IMR-90 (cell line): Measurements from ENCODE around the gene IL16.

Experiments used
- MAFK ChIP-seq: IDR thresholded peaks from 2 replicates; pipeline ENCODE4 v1.6.1; 2012; ENCODE audit warnings: low read depth, low read length, improper control_type of control experiment
- MXI1 ChIP-seq: IDR thresholded peaks from 2 replicates; pipeline ENCODE4 v1.6.1; 2012; ENCODE audit warnings: low read depth, mild to moderate bottlenecking, low read length, moderate library complexity, borderline replicate concordance
- RAD21 ChIP-seq: IDR thresholded peaks from 2 replicates; pipeline ENCODE4 v1.6.1; 2012; ENCODE audit warnings: low read length, improper control_type of control experiment
- TF ChIP-seq, protein P1 (sequence below): conservative IDR thresholded peaks from 2 replicates; pipeline ENCODE4 v1.5.1; 2012; ENCODE audit warnings: mild to moderate bottlenecking, low read depth, low read length, improper control_type of control experiment

DNA sequence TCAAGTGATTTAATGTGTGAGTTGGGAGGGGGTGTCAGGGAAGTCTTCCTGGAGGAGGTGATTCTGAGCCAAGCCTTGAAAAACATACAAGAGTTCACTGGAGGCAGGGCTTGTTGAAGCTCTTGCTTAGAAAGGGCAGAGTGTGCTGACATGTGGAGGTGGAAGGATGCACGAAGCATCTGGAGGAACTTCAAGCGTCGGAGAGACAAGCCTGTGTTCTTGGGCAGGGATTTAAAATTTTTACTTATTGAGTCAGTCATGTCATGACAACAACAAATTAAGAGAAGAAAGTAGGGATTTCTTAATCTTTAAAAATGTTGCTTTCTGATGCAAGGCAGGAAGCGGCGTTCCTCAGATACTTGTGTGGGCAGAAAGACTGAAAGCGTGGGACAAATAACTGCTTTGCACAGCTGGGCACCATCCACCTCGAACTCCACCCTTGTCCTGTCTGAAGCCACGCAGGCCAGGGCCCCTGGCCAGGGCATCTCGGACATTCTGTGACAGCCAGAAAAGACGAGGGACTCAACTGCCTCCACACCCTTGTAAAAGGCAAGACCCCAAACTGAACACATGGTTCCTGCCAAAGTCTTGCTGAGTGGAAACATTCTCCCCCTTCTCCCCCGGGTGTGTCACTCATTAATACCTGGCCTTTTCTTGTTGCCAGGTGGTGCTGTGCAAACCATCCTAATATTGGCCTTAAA lies 6.9 kb upstream of the IL16 start:
- TF ChIP-seq MXI1: peak; percentile 35; the same call in 1 of the 2 replicates
- TF ChIP-seq, protein P1, sequence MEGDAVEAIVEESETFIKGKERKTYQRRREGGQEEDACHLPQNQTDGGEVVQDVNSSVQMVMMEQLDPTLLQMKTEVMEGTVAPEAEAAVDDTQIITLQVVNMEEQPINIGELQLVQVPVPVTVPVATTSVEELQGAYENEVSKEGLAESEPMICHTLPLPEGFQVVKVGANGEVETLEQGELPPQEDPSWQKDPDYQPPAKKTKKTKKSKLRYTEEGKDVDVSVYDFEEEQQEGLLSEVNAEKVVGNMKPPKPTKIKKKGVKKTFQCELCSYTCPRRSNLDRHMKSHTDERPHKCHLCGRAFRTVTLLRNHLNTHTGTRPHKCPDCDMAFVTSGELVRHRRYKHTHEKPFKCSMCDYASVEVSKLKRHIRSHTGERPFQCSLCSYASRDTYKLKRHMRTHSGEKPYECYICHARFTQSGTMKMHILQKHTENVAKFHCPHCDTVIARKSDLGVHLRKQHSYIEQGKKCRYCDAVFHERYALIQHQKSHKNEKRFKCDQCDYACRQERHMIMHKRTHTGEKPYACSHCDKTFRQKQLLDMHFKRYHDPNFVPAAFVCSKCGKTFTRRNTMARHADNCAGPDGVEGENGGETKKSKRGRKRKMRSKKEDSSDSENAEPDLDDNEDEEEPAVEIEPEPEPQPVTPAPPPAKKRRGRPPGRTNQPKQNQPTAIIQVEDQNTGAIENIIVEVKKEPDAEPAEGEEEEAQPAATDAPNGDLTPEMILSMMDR: no peak
- TF ChIP-seq RAD21: 0 out of 2 replicates have a peak, but pooled peaks have one; percentile 4
- TF ChIP-seq MAFK: no peak
